MM.1S (cell line): ENCODE data around the gene ABCC9.

ENCODE experiments used
- CTCF ChIP-seq: fragments of 300-600 bp; sonication (generic); IDR thresholded peaks from 2 replicates; pipeline ENCODE4 v1.5.1; 2016; ENCODE audit warnings: antibody characterized with exemption, low read length, mixed read lengths
- EZH2phosphoT487 ChIP-seq: fragments of 300-600 bp; sonication (generic); IDR thresholded peaks from 2 replicates; pipeline ENCODE4 v1.6.1; 2018; ENCODE audit warnings: antibody characterized with exemption, low read length

- TF ChIP-seq CTCF, result no peak
- no peak for TF ChIP-seq EZH2phosphoT487
These were observed 160.4 kb downstream of the ABCC9 start for GRCh38 chr12:21780786-21781185.
